Uterus (tissue), 4 donors: Measurements from ENCODE around the gene TBC1D26. TPM values are rescaled to one million over a fixed set of nuclear protein-coding genes. Genes with fewer than 3 reads are reported as not detected.
"Not testable (repeated sequence)": the region's sequence is repeated elsewhere in the genome, so short reads cannot be mapped to it uniquely, and the experiment has no call there.

Experiments used
- DNase-seq, 2 donors: peaks; one replicate each; pipeline ENCODE4 v3.0.0-alpha.2; 2019 to 2020
- H3K27ac ChIP-seq, 2 donors: fragments of 200-600 bp; sonication (generic); 1 replicate in 1 of 2; 2 replicates in 1 of 2; pipeline ENCODE4 v1.5.1; 2016 to 2018
- H3K27me3 ChIP-seq, 2 donors: fragments of 200-600 bp; sonication (generic); one replicate each; pipeline ENCODE4 v1.5.1; 2018 to 2019; ENCODE audit warnings: control low read depth in 1 of 2
- H3K36me3 ChIP-seq, 2 donors: fragments of 200-600 bp; sonication (generic); one replicate each; pipeline ENCODE4 v1.5.1; 2019; ENCODE audit warnings: control low read depth in 1 of 2
- H3K4me1 ChIP-seq, 2 donors: fragments of 200-600 bp; sonication (generic); one replicate each; pipeline ENCODE4 v1.5.1; 2018 to 2019; ENCODE audit warnings: control low read depth in 1 of 2
- H3K4me3 ChIP-seq, 2 donors: fragments of 200-600 bp; sonication (generic); 1 replicate in 1 of 2; 2 replicates in 1 of 2; pipeline ENCODE4 v1.5.1; 2018 to 2019; ENCODE audit warnings: mild to moderate bottlenecking in 1 of 2
- H3K9me3 ChIP-seq, 2 donors: fragments of 200-600 bp; sonication (generic); one replicate each; pipeline ENCODE4 v1.5.1; 2019; ENCODE audit warnings: control low read depth in 1 of 2
- POLR2A ChIP-seq, 2 donors: fragments of 450-650 bp; IDR thresholded peaks; one replicate each; pipeline ENCODE4 v1.6.1; 2016; ENCODE audit warnings: antibody characterized with exemption in 2 of 2, mild to moderate bottlenecking in 1 of 2, moderate library complexity in 1 of 2
- intact Hi-C: fragments of 100-400 bp; cut with DNase I; formaldehyde crosslinking; loops from one replicate; pipeline ENCODE4 v1.15.1; 2023; ENCODE audit warnings: low total_unique reads
- total RNA-seq, 4 donors: library from RNA; depleted of rRNA in 3 of 4; stranded (reverse); fragments of >200 nt in 3 of 4; gene quantifications; one replicate each; pipeline versions ENCODE4 v1.1.0 to v1.2.4, GENCODE V29; 2014 to 2023
- TF ChIP-seq, protein P1 (sequence below), 4 experiments: fragments of 200-600 bp in 2 of 4; fragments of 450-650 bp in 2 of 4; sonication (generic) in 2 of 4; IDR thresholded peaks; one replicate each; pipeline ENCODE4 v1.5.1; 2016 to 2019; ENCODE audit warnings: antibody characterized with exemption in 4 of 4, mild to moderate bottlenecking in 2 of 4, moderate library complexity in 1 of 4
- donor health status: DM: yes; HTN: yes; CAD: no.

TBC1D26 gene
- total RNA-seq, result 1 to 10 TPM in 1 of 4 donors, under 1 TPM in 1, not detected in 2; 0.90 to 1.2 TPM

- H3K9me3 ChIP-seq, DNase-seq, H3K27me3 ChIP-seq, intact Hi-C loops, H3K4me1 ChIP-seq, H3K4me3 ChIP-seq, H3K27ac ChIP-seq, H3K36me3 ChIP-seq: not testable (repeated sequence)
These were observed at the start of gene TBC1D26 for GRCh38 chr17:15731900-15732299. TSS of gene TBC1D26 (plus strand) at chr17:15732283. CDS start at chr17:15735349, 3,066 bp downstream.

GRCh38 chr17:15683135-15683534 lies 48.9 kb upstream of the TBC1D26 start:
- DNase-seq, H3K27me3 ChIP-seq, H3K9me3 ChIP-seq, intact Hi-C loops, H3K36me3 ChIP-seq, H3K27ac ChIP-seq, H3K4me1 ChIP-seq, H3K4me3 ChIP-seq: not testable (repeated sequence)

DNA sequence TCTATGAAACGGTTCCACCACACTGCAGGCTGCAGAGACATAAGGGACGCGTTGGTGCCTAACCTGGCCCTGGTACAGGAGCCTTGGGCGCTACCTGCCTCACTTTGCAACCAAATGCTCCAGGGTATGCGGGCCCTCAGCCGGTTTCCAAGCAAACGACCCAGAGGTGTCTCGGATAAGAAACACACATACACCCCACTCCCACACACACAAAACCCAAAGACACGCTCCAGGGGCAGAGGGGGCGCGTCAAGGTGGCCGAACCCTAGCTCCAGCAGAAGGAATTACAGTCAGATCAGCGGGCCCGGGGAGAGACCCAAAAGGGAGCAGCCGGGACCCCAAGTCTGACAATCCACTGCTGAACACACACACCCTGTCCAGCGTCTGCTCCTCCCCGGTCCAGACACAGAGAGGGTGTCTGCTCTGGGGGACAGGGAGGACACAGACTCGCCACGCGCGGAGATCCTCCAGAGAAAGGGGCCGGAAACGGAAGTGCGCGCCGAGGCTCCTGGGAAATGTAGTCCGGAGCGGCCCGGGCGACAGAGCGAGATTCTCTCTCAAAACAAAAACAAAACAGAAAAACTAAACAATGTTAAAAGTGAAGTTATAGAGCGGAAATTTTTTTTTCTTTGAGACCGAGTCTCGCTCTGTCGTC lies 48.1 kb upstream of the TBC1D26 start, which contains the start of gene TRIM16:
Gene TRIM16 (minus strand): TSS at position 488 of the 655 bp plus-strand sequence. CDS start 32,702 bp downstream, outside the sequence.
- Histone ChIP-seq H3K27ac (peak within 1 kb of the TSS; percentile 65 to 75), H3K4me3 (peak within 1 kb of the TSS; percentile 50 to 52)
- peak in 1 of 2 donors; percentile 49 for TF ChIP-seq POLR2A (IDR thresholded peaks at IDR 0.05)
- H3K27me3 ChIP-seq, intact Hi-C loops, H3K4me1 ChIP-seq, H3K9me3 ChIP-seq, H3K36me3 ChIP-seq: not testable (repeated sequence)
- DNase-seq, result peak; percentile 78 to 82

DNA sequence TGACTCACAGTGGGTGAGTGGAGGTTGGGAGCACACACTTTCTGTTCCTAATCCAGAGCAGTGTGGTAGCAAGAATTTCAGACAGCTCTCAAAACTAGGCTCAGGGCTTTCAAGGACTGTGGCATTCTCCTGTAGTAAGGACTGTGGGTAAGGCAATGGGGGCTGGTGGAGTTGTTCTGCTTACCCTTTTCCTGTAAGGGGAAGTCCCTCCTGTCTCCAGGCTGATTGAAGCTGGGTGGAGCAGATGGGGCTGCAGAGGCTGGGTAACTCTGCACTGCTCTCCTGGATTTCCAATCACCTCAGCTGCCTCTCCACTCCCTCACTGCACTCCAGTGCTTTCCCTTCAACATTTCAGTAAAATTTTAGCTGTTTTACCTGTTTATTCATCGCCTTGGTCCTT lies 44.6 kb upstream of the TBC1D26 start:
- H3K27ac ChIP-seq, H3K4me1 ChIP-seq, H3K36me3 ChIP-seq, DNase-seq, intact Hi-C loops, H3K4me3 ChIP-seq, H3K27me3 ChIP-seq, H3K9me3 ChIP-seq: not testable (repeated sequence)

- H3K27me3 ChIP-seq, DNase-seq, H3K9me3 ChIP-seq, H3K36me3 ChIP-seq, intact Hi-C loops, H3K4me1 ChIP-seq: not testable (repeated sequence)
- Histone ChIP-seq H3K27ac (peak overlapping the region; percentile 64 to 76), H3K4me3 (peak overlapping the region; percentile 49 to 74)
These were observed 33.1 kb upstream of the TBC1D26 start for GRCh38 chr17:15698967-15699366.

- intact Hi-C loops, H3K4me1 ChIP-seq, H3K9me3 ChIP-seq, H3K36me3 ChIP-seq, H3K27me3 ChIP-seq: not testable (repeated sequence)
- H3K4me3 ChIP-seq, result peak within 1 kb of the TSS; percentile 49 to 74
- peak; percentile 99 for DNase-seq
- TF ChIP-seq, protein P1, sequence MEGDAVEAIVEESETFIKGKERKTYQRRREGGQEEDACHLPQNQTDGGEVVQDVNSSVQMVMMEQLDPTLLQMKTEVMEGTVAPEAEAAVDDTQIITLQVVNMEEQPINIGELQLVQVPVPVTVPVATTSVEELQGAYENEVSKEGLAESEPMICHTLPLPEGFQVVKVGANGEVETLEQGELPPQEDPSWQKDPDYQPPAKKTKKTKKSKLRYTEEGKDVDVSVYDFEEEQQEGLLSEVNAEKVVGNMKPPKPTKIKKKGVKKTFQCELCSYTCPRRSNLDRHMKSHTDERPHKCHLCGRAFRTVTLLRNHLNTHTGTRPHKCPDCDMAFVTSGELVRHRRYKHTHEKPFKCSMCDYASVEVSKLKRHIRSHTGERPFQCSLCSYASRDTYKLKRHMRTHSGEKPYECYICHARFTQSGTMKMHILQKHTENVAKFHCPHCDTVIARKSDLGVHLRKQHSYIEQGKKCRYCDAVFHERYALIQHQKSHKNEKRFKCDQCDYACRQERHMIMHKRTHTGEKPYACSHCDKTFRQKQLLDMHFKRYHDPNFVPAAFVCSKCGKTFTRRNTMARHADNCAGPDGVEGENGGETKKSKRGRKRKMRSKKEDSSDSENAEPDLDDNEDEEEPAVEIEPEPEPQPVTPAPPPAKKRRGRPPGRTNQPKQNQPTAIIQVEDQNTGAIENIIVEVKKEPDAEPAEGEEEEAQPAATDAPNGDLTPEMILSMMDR (IDR thresholded peaks at IDR 0.05), result peak in 1 of 4 experiments; percentile 29
- peak; percentile 74 to 83 for TF ChIP-seq POLR2A (IDR thresholded peaks at IDR 0.05)
- peak within 1 kb of the TSS; percentile 64 to 76 for H3K27ac ChIP-seq
These were observed 32.6 kb upstream of the TBC1D26 start, which contains the start of gene ZNF286A for GRCh38 chr17:15699413-15699924. TSS of gene ZNF286A (plus strand) at chr17:15699752. CDS start at chr17:15700330, 578 bp downstream.

GRCh38 chr17:15699937-15700336 lies 32.1 kb upstream of the TBC1D26 start:
- peak overlapping the region; percentile 49 to 74 for H3K4me3 ChIP-seq
- H3K36me3 ChIP-seq, H3K27me3 ChIP-seq, intact Hi-C loops, H3K9me3 ChIP-seq, H3K4me1 ChIP-seq, DNase-seq: not testable (repeated sequence)
- peak overlapping the region; percentile 64 to 76 for H3K27ac ChIP-seq

GRCh38 chr17:15704239-15704638 lies 27.8 kb upstream of the TBC1D26 start:
- H3K36me3 ChIP-seq, intact Hi-C loops, H3K4me3 ChIP-seq, DNase-seq, H3K9me3 ChIP-seq, H3K4me1 ChIP-seq, H3K27me3 ChIP-seq, H3K27ac ChIP-seq: not testable (repeated sequence)

DNA sequence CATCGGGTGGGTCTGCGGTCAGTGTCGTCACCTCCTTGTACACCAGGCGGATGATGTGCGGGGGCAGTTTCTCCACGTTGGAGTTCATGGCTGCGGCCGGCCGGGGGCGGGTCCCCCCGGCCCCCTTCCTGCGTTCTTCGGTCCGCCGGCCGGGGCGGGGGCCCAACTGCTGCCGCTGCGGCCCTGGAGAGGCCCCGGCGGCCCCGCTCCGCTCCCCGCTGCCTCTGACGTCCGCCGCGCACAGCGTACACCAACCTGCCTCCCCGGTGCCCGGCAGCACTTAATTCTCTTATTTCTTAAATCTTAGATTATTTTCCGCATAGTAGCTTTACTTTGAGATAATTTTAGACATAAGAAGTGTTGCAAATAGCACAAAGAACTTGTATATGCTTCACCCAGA lies 27.3 kb upstream of the TBC1D26 start:
- DNase-seq, H3K4me1 ChIP-seq, intact Hi-C loops, H3K36me3 ChIP-seq, H3K4me3 ChIP-seq, H3K27ac ChIP-seq, H3K27me3 ChIP-seq, H3K9me3 ChIP-seq: not testable (repeated sequence)

DNA sequence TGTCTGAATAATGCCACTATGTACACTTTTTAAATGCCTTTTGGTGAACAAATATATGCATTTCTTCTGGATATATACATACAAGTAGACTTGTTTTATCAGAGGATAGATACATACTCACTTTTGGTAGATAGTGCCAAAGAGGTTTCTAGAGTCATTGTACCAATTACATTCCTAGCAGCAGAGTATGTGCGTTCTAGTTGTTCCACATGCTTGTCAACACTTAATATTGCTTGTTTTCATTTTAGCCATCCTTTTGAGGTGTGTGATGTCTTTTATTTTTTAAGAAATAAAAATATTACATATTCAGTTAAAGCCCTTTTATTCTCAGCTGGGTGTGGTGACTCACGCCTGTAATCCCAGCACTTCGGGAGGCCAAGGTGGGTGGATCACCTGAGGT lies 23.2 kb upstream of the TBC1D26 start:
- H3K27ac ChIP-seq, H3K4me3 ChIP-seq, H3K4me1 ChIP-seq, DNase-seq, H3K27me3 ChIP-seq, H3K9me3 ChIP-seq, H3K36me3 ChIP-seq, intact Hi-C loops: not testable (repeated sequence)

- H3K27me3 ChIP-seq, H3K27ac ChIP-seq, H3K4me1 ChIP-seq, H3K4me3 ChIP-seq, intact Hi-C loops, DNase-seq, H3K36me3 ChIP-seq: not testable (repeated sequence)
- peaks cover 0 to 14% of the 10 kb centered on the region in 2 donors for H3K9me3 ChIP-seq
These were observed 15.2 kb upstream of the TBC1D26 start for GRCh38 chr17:15716601-15717563.

GRCh38 chr17:15730535-15730934 lies 1.5 kb upstream of the TBC1D26 start:
- H3K27ac ChIP-seq, H3K36me3 ChIP-seq, DNase-seq, H3K9me3 ChIP-seq, intact Hi-C loops, H3K4me3 ChIP-seq, H3K27me3 ChIP-seq, H3K4me1 ChIP-seq: not testable (repeated sequence)
